HepG2 (cell line): ENCODE results near the gene AARS1. TPM values are rescaled to one million over a fixed set of nuclear protein-coding genes. Genes with fewer than 3 reads are reported as not detected.

Experiments
- ATAC-seq: fragments of 200-7000 bp; cut with Tn5 transposase; 3 replicates; pipeline ENCODE4 v1.9.1; 2020; ENCODE audit warnings: mild to moderate bottlenecking, moderate library complexity
- BruUV-seq: library from RNA; stranded (reverse); fragments of 400-500 nt; replicated peaks from 2 replicates; lab custom pipeline; 2021; lab: Mats Ljungman, UMichigan
- CTCF ChIA-PET: fragments of 300-600 bp; formaldehyde crosslinking; extraction: SDS; loops from one replicate; lab custom pipeline; 2021; ENCODE audit warnings: low total read pairs, inconsistent platforms, low intra/inter-chr PET ratio; lab: Yijun Ruan, JAX
- POLR2A ChIA-PET: fragments of 350-600 bp; sonication (Branson Sonifier 250); formaldehyde crosslinking; loops from one replicate; lab custom pipeline; 2020; ENCODE audit warnings: antibody characterized with exemption, inconsistent platforms; lab: Yijun Ruan, JAX
- DNase-seq: peaks from one replicate; pipeline ENCODE4 v3.0.0-alpha.2; 2015; ENCODE audit warnings: low spot score
- FAIRE-seq: peaks from 3 replicates; lab custom pipeline; 2011; peaks lifted over from hg19 to GRCh38; lab: Jason Lieb, UNC
- H2AFZ ChIP-seq: one replicate; pipeline ENCODE4 v1.6.1; 2011; ENCODE audit warnings: low read length, inconsistent platforms
- H3K27ac ChIP-seq: fragments of 300-600 bp; 3 replicates; pipeline ENCODE4 v1.8.0; 2011; ENCODE audit warnings: mixed run types, mild to moderate bottlenecking, mixed read lengths, low read length, inconsistent platforms; ENCODE audit not compliant: insufficient read depth; ENCODE audit errors: extremely low read length
- H3K27me3 ChIP-seq, 2 experiments: fragments of 200-600 bp in 1 of 2; 2 replicates in 1 of 2; 3 replicates in 1 of 2; pipeline versions ENCODE4 v1.6.0 to v1.8.0; 2011; ENCODE audit warnings: low read length in 2 of 2, mild to moderate bottlenecking in 2 of 2, moderate library complexity in 2 of 2, inconsistent platforms in 1 of 2; ENCODE audit not compliant: insufficient read depth in 2 of 2, control insufficient read depth in 1 of 2
- H3K36me3 ChIP-seq, 2 experiments: fragments of 200-600 bp in 1 of 2; replicated peaks in 1 of 2; 2 replicates in 1 of 2; 3 replicates in 1 of 2; pipeline versions ENCODE4 v1.5.1 to v1.8.0; 2011; ENCODE audit warnings: low read length in 2 of 2, inconsistent platforms in 1 of 2; ENCODE audit not compliant: insufficient read depth in 2 of 2, control insufficient read depth in 1 of 2
- H3K4me1 ChIP-seq: 2 replicates; pipeline ENCODE4 v1.5.1; 2012; ENCODE audit warnings: low read length, inconsistent platforms; ENCODE audit not compliant: insufficient read depth
- H3K4me2 ChIP-seq: 2 replicates; pipeline ENCODE4 v1.6.0; 2011; ENCODE audit warnings: low read depth, low read length, inconsistent platforms
- H3K4me3 ChIP-seq, 3 experiments: fragments of 200-600 bp in 1 of 3; sonication (generic), shearing (Covaris generic) in 1 of 3; replicated peaks in 1 of 3; 2 replicates each; pipeline ENCODE4 v1.5.1; 2011 to 2016; ENCODE audit warnings: low read length in 3 of 3, inconsistent platforms in 2 of 3, low read depth in 2 of 3, mild to moderate bottlenecking in 2 of 3, control low read depth in 1 of 3, mixed read lengths in 1 of 3; ENCODE audit not compliant: insufficient read depth in 1 of 3
- H3K79me2 ChIP-seq: one replicate; pipeline ENCODE4 v1.6.1; 2011; ENCODE audit warnings: low read length, inconsistent platforms; ENCODE audit not compliant: insufficient read depth
- H3K9ac ChIP-seq: 2 replicates; pipeline ENCODE4 v1.6.0; 2011; ENCODE audit warnings: mild to moderate bottlenecking, low read depth, low read length, inconsistent platforms; ENCODE audit not compliant: insufficient read depth
- H3K9me3 ChIP-seq: 2 replicates; pipeline ENCODE4 v1.5.1; 2012; ENCODE audit warnings: mild to moderate bottlenecking, low read length
- H4K20me1 ChIP-seq: 2 replicates; pipeline ENCODE4 v1.6.0; 2011; ENCODE audit warnings: inconsistent platforms, mild to moderate bottlenecking, low read length, moderate library complexity; ENCODE audit not compliant: insufficient read depth
- HES4 ChIP-seq: sonication (generic); formaldehyde crosslinking; IDR thresholded peaks from 2 replicates; pipeline ENCODE4 v1.9.0; 2021; ENCODE audit warnings: mild to moderate bottlenecking, missing genetic modification reagents, borderline replicate concordance
- POLR2A ChIP-seq, 2 experiments: IDR thresholded peaks; 2 replicates each; pipeline ENCODE4 v1.6.1; 2011; ENCODE audit warnings: low read depth in 2 of 2, low read length in 2 of 2, mild to moderate bottlenecking in 1 of 2, moderate library complexity in 1 of 2; ENCODE audit not compliant: insufficient read depth in 1 of 2
- POLR2AphosphoS5 ChIP-seq: IDR thresholded peaks from 2 replicates; pipeline ENCODE4 v1.6.1; 2012; ENCODE audit warnings: low read depth, low read length
- RBAK ChIP-seq: sonication (generic); formaldehyde crosslinking; IDR thresholded peaks from 2 replicates; pipeline ENCODE4 v1.5.1; 2020; ENCODE audit warnings: mild to moderate bottlenecking, missing genetic modification reagents
- RBM22 ChIP-seq: fragments of 200-400 bp; formaldehyde crosslinking; optimal IDR thresholded peaks from 2 replicates; pipeline ENCODE3; 2017; ENCODE audit warnings: mild to moderate bottlenecking, low read length, moderate library complexity
- SMARCE1 ChIP-seq: fragments of 450-650 bp; IDR thresholded peaks from 2 replicates; pipeline ENCODE4 v1.6.1; 2017; ENCODE audit warnings: borderline replicate concordance
- THRA ChIP-seq: sonication (generic); formaldehyde crosslinking; IDR thresholded peaks from 2 replicates; pipeline ENCODE4 v1.4.0; 2020; ENCODE audit warnings: missing genetic modification reagents, borderline replicate concordance
- ZNF577 ChIP-seq: sonication (generic); formaldehyde crosslinking; IDR thresholded peaks from 2 replicates; pipeline ENCODE4 v1.4.0; 2020; ENCODE audit warnings: mild to moderate bottlenecking, low read depth, missing genetic modification reagents, borderline replicate concordance
- WGBS: methylation state at CpG from one replicate; pipeline ENCODE4 v1.1.6; 2017; ENCODE audit warnings: low lambda C conversion rate; 5-methylcytosine and 5-hydroxymethylcytosine counted together
- in situ Hi-C: cut with HindIII; loops from 2 replicates; pipeline ENCODE4 v1.10.0; 2017; ENCODE audit warnings: low pct_unique_long_range_greater_than_20kb; ENCODE audit not compliant: extremely low pct_ligation_motif_present
- intact Hi-C: fragments of 100-400 bp; cut with micrococcal nuclease; formaldehyde crosslinking; loops from one replicate; pipeline ENCODE4 v1.10.0; 2022; ENCODE audit not compliant: unreplicated experiment
- polyA plus RNA-seq, 8 experiments: library from polyadenylated mRNA; depleted of rRNA in 3 of 8; stranded (reverse) in 7 of 8; unstranded in 1 of 8; fragments of >200 nt; fragmentation: Illumina TruSeq in 4 of 8; extraction: Trizol in 4 of 8; gene quantifications; 2 replicates each; pipeline versions ENCODE4 v1.2.1 to v1.2.3, GENCODE V29; 2011 to 2016; ENCODE audit warnings: low read depth in 4 of 8, missing spikeins in 1 of 8, mixed read lengths in 1 of 8; ENCODE audit not compliant: insufficient read depth in 1 of 8
- total RNA-seq, 5 experiments: library from RNA; depleted of rRNA; stranded (reverse); fragments of >200 nt; fragmentation: Illumina TruSeq; extraction: Trizol; gene quantifications; 2 replicates each; pipeline ENCODE4 v1.2.3, GENCODE V29; 2016; ENCODE audit warnings: low read depth in 1 of 5

Gene AARS1
- total and polyA plus RNA-seq, 2 of the 13 experiments (the other 11 are each of a cell fraction or from before 2014, with no cell fraction given): 107 to 132 TPM

GRCh38 chr16:70270176-70270575 lies 19.1 kb downstream of the AARS1 start:
- Histone ChIP-seq H4K20me1 (no peaks in the 10 kb centered on the region; the same call in 1 of the 2 replicates), H3K4me2 (no peak overlapping the region), H3K9ac (no peak overlapping the region), H3K27me3 (no peaks in the 10 kb centered on the region), H3K9me3 (no peaks in the 10 kb centered on the region)
- CTCF ChIA-PET: no interaction called here
- TF ChIP-seq ZNF577 (CRISPR knock-in tag) (no peak), POLR2AphosphoS5 (0 out of 2 replicates have a peak, but pooled peaks have one; percentile 9)
- TF ChIP-seq, all 625 proteins: peak for 1
- no TSS peak for BruUV-seq
- Histone ChIP-seq H3K36me3 (peaks cover 45 to 84% of the 10 kb centered on the region in 2 experiments), H2AFZ (no peak overlapping the region), H3K27ac (no peak overlapping the region), H3K4me1 (no peaks in the 10 kb centered on the region), H3K4me3 (no peak overlapping the region), H3K79me2 (no peaks in the 10 kb centered on the region)
- ATAC-seq (no peak), DNase-seq (no peak), FAIRE-seq (no peak)
- POLR2A ChIA-PET: no interaction called here
- intact Hi-C loops (no loop called here), in situ Hi-C loops (no loop called here)
- 90% methylated on average over 3 of the region's 3 CpGs for WGBS

DNA sequence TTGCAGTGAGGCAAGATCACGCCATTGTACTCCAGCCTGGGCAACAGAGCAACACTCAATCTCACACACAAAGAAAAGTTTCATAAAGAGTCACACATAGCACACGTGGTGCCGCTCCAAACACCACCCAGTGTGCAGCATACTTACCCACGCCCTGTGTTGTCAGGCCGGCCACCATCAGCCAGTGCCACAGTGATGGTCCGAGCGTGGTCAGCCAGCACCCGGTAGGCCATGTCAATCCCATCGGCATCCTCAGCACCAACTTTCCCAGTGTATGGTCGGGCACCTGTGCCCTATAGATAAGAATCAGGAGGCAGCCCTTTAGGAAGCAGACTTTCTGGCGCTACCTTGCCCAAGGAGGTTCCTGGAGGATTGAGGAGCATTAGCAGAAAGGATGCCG lies 19.8 kb downstream of the AARS1 start:
- H3K4me1 ChIP-seq: no peaks in the 10 kb centered on the region
- DNase-seq: no peak
- no peaks in the 10 kb centered on the region for H3K27me3 ChIP-seq
- no peak overlapping the region for H2AFZ ChIP-seq
- no peak for TF ChIP-seq RBAK (CRISPR knock-in tag)
- TF ChIP-seq POLR2A (IDR thresholded peaks at IDR 0.05; ENCODE audit: insufficient read depth in 1 of 2, low read depth in 2 of 2, low read length in 2 of 2): 0 out of 4 replicates have a peak, but pooled peaks of 1 of the 2 experiments have one; percentile 22
- no peak for TF ChIP-seq SMARCE1
- TF ChIP-seq HES4 (CRISPR knock-in tag): no peak
- peak; percentile 47 for TF ChIP-seq RBM22
- TF ChIP-seq THRA (CRISPR knock-in tag): no peak
- POLR2A ChIA-PET: no interaction called here
- H3K9me3 ChIP-seq: no peaks in the 10 kb centered on the region
- no peak overlapping the region for H3K27ac ChIP-seq
- FAIRE-seq: no peak
- intact Hi-C loops (no loop called here), in situ Hi-C loops (no loop called here)
- no TSS peak for BruUV-seq
- WGBS: over 99% methylated on average over 8 of the region's 12 CpGs
- no peaks in the 10 kb centered on the region; the same call in 1 of the 2 replicates for H4K20me1 ChIP-seq
- no peak overlapping the region for H3K4me2 ChIP-seq
- ATAC-seq: no peak; the same call in 2 of the 3 replicates
- no peak overlapping the region for H3K9ac ChIP-seq
- H3K36me3 ChIP-seq: peaks cover 49 to 86% of the 10 kb centered on the region in 2 experiments
- no peaks in the 10 kb centered on the region for H3K79me2 ChIP-seq
- no peak overlapping the region for H3K4me3 ChIP-seq
- CTCF ChIA-PET: no interaction called here
